ENCODE results near the gene SMIM32.

The SMIM32 gene

DNA sequence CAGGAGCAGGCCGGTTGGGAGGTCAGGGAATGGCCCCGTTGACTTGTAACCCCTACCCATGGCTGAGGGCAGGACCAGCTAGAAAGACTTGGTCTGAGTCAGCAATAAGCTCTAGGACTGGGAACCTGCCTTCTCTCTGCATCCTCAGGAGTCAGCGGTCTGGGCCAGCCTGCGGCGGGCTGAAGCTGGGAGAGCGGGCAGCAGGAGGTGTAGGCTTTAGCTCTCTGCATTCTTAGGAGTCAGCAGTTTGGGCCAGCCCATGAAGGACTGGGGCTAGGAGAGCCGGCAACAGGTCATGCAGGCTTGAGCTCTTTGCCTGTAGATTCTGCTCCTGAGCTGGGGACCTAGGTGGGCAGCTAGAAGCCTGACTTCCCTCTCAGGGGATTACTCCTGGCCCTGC lies 6.4 kb upstream of the SMIM32 start:
- Histone ChIP-seq H3K9me3 (no peaks in the 10 kb centered on the region), H3K27me3 (peaks cover 40% of the 10 kb centered on the region)

DNA sequence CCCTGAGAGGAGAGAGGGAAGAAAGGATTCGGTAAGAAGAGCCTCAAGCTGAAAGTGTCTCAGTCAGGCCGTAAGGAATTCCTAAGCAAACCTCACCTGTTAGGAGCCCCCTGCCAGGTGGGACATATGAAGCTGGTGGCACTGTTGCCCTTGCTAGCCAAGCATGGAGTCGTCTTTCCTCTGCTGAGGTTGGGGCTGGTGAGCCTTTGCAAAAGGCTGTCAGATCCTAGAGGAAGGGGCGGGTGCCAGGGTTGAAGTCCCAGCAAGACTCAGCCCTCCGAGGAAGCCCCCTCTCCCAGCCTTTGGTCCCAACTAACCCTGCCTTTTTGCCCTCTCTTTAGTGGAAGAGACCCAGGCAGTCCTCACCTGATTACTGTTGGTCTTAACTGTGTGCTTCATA lies 5.5 kb upstream of the SMIM32 start:
- Histone ChIP-seq H3K36me3 (no peaks in the 10 kb centered on the region), H3K4me3 (ENCODE audit: low read depth, low read length) (no peak overlapping the region), H3K4me1 (no peaks in the 10 kb centered on the region), H3K9me3 (no peaks in the 10 kb centered on the region), H3K27me3 (peaks cover 50% of the 10 kb centered on the region)
- TF ChIP-seq, protein P1, sequence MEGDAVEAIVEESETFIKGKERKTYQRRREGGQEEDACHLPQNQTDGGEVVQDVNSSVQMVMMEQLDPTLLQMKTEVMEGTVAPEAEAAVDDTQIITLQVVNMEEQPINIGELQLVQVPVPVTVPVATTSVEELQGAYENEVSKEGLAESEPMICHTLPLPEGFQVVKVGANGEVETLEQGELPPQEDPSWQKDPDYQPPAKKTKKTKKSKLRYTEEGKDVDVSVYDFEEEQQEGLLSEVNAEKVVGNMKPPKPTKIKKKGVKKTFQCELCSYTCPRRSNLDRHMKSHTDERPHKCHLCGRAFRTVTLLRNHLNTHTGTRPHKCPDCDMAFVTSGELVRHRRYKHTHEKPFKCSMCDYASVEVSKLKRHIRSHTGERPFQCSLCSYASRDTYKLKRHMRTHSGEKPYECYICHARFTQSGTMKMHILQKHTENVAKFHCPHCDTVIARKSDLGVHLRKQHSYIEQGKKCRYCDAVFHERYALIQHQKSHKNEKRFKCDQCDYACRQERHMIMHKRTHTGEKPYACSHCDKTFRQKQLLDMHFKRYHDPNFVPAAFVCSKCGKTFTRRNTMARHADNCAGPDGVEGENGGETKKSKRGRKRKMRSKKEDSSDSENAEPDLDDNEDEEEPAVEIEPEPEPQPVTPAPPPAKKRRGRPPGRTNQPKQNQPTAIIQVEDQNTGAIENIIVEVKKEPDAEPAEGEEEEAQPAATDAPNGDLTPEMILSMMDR (IDR thresholded peaks at IDR 0.05; ENCODE audit: low read depth, low read length): no peak
- DNase-seq: no peak

More for the DNA sequence above, 6.4 kb upstream of the SMIM32 start:
- TF ChIP-seq, protein P1 (IDR thresholded peaks at IDR 0.05; ENCODE audit: low read depth, low read length): no peak
- Histone ChIP-seq H3K36me3 (no peaks in the 10 kb centered on the region), H3K4me3 (ENCODE audit: low read depth, low read length) (no peak overlapping the region), H3K4me1 (no peaks in the 10 kb centered on the region)
- no peak for DNase-seq

DNA sequence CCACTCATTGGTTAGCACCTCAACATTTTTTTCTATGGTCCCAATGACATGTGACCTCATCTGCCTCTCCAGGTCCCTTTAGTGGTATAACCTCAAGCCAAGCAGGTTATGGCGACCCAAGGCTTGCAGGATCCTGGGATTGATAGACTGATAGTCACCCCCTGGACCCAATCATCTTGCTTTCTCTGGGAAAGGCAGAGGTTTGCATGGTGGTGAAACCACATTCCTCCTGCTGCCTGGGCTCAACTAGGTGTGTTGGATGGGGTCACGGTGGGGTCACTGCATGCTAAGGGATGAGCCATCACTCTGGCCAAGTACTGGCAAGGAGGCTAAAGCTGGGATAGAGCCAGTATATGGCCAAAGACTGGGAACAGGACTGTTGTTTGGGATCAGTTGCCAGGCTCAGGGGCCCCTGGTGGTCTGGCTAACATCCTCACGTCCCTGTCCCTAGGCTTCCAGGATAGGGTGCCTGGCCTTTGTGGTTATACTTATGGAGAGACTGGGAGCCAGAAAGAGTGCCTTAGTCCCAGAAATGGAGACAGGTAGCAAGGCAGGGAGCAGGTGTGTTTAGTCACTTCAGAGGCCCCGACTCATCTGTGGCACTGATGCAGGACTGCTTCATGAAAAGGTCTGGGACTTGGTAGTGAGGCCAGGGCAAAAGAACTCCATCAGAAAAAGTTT lies 4.6 kb upstream of the SMIM32 start:
- H3K36me3 ChIP-seq: no peaks in the 10 kb centered on the region
- TF ChIP-seq, protein P1 (IDR thresholded peaks at IDR 0.05; ENCODE audit: low read depth, low read length): no peak
- no peaks in the 10 kb centered on the region for H3K9me3 ChIP-seq
- no peak overlapping the region for H3K4me3 ChIP-seq (ENCODE audit: low read depth, low read length)
- no peak for DNase-seq
- H3K27me3 ChIP-seq: peaks cover 58% of the 10 kb centered on the region
- no peaks in the 10 kb centered on the region for H3K4me1 ChIP-seq

GRCh38 chr5:136195971-136196820 lies 3.2 kb upstream of the SMIM32 start:
- H3K36me3 ChIP-seq: no peaks in the 10 kb centered on the region
- TF ChIP-seq, protein P1 (IDR thresholded peaks at IDR 0.05; ENCODE audit: low read depth, low read length): no peak
- no peaks in the 10 kb centered on the region for H3K9me3 ChIP-seq
- DNase-seq: no peak
- H3K4me1 ChIP-seq: no peaks in the 10 kb centered on the region
- H3K27me3 ChIP-seq: peaks cover 72% of the 10 kb centered on the region
- H3K4me3 ChIP-seq (ENCODE audit: low read depth, low read length): no peak overlapping the region

GRCh38 chr5:136194576-136194975 lies 1.6 kb upstream of the SMIM32 start:
- H3K4me3 ChIP-seq (ENCODE audit: low read depth, low read length): no peak overlapping the region

More at GRCh38 chr5:136194576-136194975, 1.6 kb upstream of the SMIM32 start:
- H3K4me1 ChIP-seq: no peaks in the 10 kb centered on the region
- TF ChIP-seq, protein P1 (IDR thresholded peaks at IDR 0.05; ENCODE audit: low read depth, low read length): no peak
- no peaks in the 10 kb centered on the region for H3K9me3 ChIP-seq
- no peaks in the 10 kb centered on the region for H3K36me3 ChIP-seq
- peaks cover 72% of the 10 kb centered on the region for H3K27me3 ChIP-seq
- no peak for DNase-seq
